ENCODE results near the gene STK39.
"Not testable (repeated sequence)": the region's sequence is repeated elsewhere in the genome, so short reads cannot be mapped to it uniquely, and the experiment has no call there.

Gene STK39

GRCh38 chr2:168137510-168138180, 109.8 kb downstream of the STK39 start:
- no peak for DNase-seq (ENCODE audit: low read depth in 2 of 2)

- no peak for DNase-seq (ENCODE audit: low read depth in 2 of 2)
These were observed 110.9 kb downstream of the STK39 start for GRCh38 chr2:168136392-168136977.

- DNase-seq (ENCODE audit: low read depth in 2 of 2): no peak
These were observed 111.8 kb downstream of the STK39 start for GRCh38 chr2:168135630-168136029.

- DNase-seq (ENCODE audit: low read depth in 2 of 2): no peak
These were observed 112.3 kb downstream of the STK39 start for GRCh38 chr2:168135121-168135520.

GRCh38 chr2:168134485-168134884, 112.9 kb downstream of the STK39 start:
- DNase-seq (ENCODE audit: low read depth in 2 of 2): no peak

- DNase-seq (ENCODE audit: low read depth in 2 of 2): no peak
These were observed 115.0 kb downstream of the STK39 start for GRCh38 chr2:168132389-168132788.

- DNase-seq (ENCODE audit: low read depth in 2 of 2): no peak
These were observed 117.0 kb downstream of the STK39 start for GRCh38 chr2:168130346-168130745.

GRCh38 chr2:168127371-168127770, 120.0 kb downstream of the STK39 start:
- no peak for DNase-seq (ENCODE audit: low read depth in 2 of 2)

GRCh38 chr2:168122210-168122609, 125.2 kb downstream of the STK39 start:
- not testable (repeated sequence) for DNase-seq (ENCODE audit: low read depth in 2 of 2)

- DNase-seq (ENCODE audit: low read depth in 2 of 2): no peak
These were observed 126.7 kb downstream of the STK39 start for GRCh38 chr2:168120730-168121129.

GRCh38 chr2:168120310-168120709, 127.1 kb downstream of the STK39 start:
- no peak for DNase-seq (ENCODE audit: low read depth in 2 of 2)

GRCh38 chr2:168119515-168120141, 127.8 kb downstream of the STK39 start:
- no peak for DNase-seq (ENCODE audit: low read depth in 2 of 2)

GRCh38 chr2:168118733-168119514, 128.5 kb downstream of the STK39 start:
- DNase-seq (ENCODE audit: low read depth in 2 of 2): no peak

GRCh38 chr2:168116448-168116847, 130.9 kb downstream of the STK39 start:
- DNase-seq (ENCODE audit: low read depth in 2 of 2): no peak

GRCh38 chr2:168114619-168115018, 132.8 kb downstream of the STK39 start:
- DNase-seq (ENCODE audit: low read depth in 2 of 2): no peak

GRCh38 chr2:168114040-168114439, 133.4 kb downstream of the STK39 start:
- no peak for DNase-seq (ENCODE audit: low read depth in 2 of 2)

GRCh38 chr2:168107322-168107721, 140.1 kb downstream of the STK39 start:
- DNase-seq (ENCODE audit: low read depth in 2 of 2): no peak

GRCh38 chr2:168105127-168105683, 142.2 kb downstream of the STK39 start:
- DNase-seq (ENCODE audit: low read depth in 2 of 2): no peak

- no peak for DNase-seq (ENCODE audit: low read depth in 2 of 2)
These were observed 150.0 kb downstream of the STK39 start for GRCh38 chr2:168097431-168097830.

- no peak for DNase-seq (ENCODE audit: low read depth in 2 of 2)
These were observed 151.2 kb downstream of the STK39 start for GRCh38 chr2:168096158-168096557.

GRCh38 chr2:168091986-168092385, 155.4 kb downstream of the STK39 start:
- DNase-seq (ENCODE audit: low read depth in 2 of 2): no peak
